ENCODE results near the gene CD48. TPM values are rescaled to one million over a fixed set of nuclear protein-coding genes. Genes with fewer than 3 reads are reported as not detected.

The CD48 gene
- polyA plus RNA-seq, 1 donor (not counting 4 experiments of a cell fraction or from before 2014, with no cell fraction given), result 0.07 TPM

DNA sequence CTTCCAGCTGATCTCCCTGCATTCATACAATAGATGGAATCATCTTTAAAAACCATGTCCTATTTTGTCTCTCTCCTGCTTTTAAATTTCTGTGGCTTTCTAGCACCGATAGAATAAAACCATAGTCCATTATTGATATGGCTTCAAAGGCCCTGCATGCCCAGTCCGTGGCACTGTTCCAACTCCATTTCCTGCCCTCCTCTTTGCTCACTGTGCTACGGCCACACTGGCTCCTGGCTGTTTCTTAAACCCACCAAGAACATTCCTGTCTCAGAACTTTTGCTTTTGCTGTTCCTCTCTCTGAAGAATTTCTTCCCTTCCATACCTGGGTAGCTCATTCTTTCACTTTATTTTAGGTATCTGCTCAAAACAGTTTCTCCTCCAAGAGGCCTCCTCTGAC lies 72.0 kb downstream of the CD48 start:
- no peaks in the 10 kb centered on the region for H3K36me3 ChIP-seq (ENCODE audit: control insufficient read depth in 2 of 2, extremely low read depth in 1 of 2, insufficient read depth in 2 of 2, low read length in 2 of 2)
- no peaks in the 10 kb centered on the region for H3K9me3 ChIP-seq (ENCODE audit: control insufficient read depth, low read depth, low read length)
- dilution Hi-C loops (cut with MboI; ENCODE audit: extremely low pct_ligation_motif_present, low sequenced_read_pairs), result no loop called here
- H3K27ac ChIP-seq (ENCODE audit: control insufficient read depth, insufficient read depth, low read length), result no peak overlapping the region
- no peak overlapping the region for H2AFZ ChIP-seq (ENCODE audit: control insufficient read depth, low read length)
- H3K4me3 ChIP-seq (ENCODE audit: control insufficient read depth in 2 of 3, extremely low read depth in 1 of 3, insufficient read depth in 2 of 3, low read depth in 1 of 3, low read length in 3 of 3), result no peak overlapping the region
- H3K9me1 ChIP-seq (ENCODE audit: control insufficient read depth, extremely low read depth, insufficient read depth, low read length), result no peaks in the 10 kb centered on the region
- no peaks in the 10 kb centered on the region for H3K79me2 ChIP-seq (ENCODE audit: control insufficient read depth, insufficient read depth, low read length)
- H3K27me3 ChIP-seq (ENCODE audit: control insufficient read depth, extremely low read depth, insufficient read depth, low read length), result peaks cover 4% of the 10 kb centered on the region
- DNase-seq (ENCODE audit: low read depth, low spot score) (no peak), FAIRE-seq (no peak)
- H4K20me1 ChIP-seq (ENCODE audit: control insufficient read depth, extremely low read depth, insufficient read depth, low read length), result no peaks in the 10 kb centered on the region
- H3K4me1 ChIP-seq (ENCODE audit: control insufficient read depth, extremely low read depth, insufficient read depth, low read length), result no peaks in the 10 kb centered on the region
- H3K9ac ChIP-seq (ENCODE audit: control insufficient read depth, extremely low read depth, insufficient read depth, low read length), result no peak overlapping the region
- TF ChIP-seq, protein P1, sequence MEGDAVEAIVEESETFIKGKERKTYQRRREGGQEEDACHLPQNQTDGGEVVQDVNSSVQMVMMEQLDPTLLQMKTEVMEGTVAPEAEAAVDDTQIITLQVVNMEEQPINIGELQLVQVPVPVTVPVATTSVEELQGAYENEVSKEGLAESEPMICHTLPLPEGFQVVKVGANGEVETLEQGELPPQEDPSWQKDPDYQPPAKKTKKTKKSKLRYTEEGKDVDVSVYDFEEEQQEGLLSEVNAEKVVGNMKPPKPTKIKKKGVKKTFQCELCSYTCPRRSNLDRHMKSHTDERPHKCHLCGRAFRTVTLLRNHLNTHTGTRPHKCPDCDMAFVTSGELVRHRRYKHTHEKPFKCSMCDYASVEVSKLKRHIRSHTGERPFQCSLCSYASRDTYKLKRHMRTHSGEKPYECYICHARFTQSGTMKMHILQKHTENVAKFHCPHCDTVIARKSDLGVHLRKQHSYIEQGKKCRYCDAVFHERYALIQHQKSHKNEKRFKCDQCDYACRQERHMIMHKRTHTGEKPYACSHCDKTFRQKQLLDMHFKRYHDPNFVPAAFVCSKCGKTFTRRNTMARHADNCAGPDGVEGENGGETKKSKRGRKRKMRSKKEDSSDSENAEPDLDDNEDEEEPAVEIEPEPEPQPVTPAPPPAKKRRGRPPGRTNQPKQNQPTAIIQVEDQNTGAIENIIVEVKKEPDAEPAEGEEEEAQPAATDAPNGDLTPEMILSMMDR (optimal IDR thresholded peaks at IDR 0.05 in 1 of 3, IDR thresholded peaks at IDR 0.05 in 1 of 3, conservative IDR thresholded peaks at IDR 0.05 in 1 of 3; ENCODE audit: extremely low read depth in 1 of 3, insufficient read depth in 2 of 3, low read length in 3 of 3), result no peak
- TF ChIP-seq EZH2 (IDR thresholded peaks at IDR 0.05; ENCODE audit: low read length), result no peak
- H3K4me2 ChIP-seq (ENCODE audit: control insufficient read depth, extremely low read depth, insufficient read depth, low read depth, low read length), result no peak overlapping the region

DNA sequence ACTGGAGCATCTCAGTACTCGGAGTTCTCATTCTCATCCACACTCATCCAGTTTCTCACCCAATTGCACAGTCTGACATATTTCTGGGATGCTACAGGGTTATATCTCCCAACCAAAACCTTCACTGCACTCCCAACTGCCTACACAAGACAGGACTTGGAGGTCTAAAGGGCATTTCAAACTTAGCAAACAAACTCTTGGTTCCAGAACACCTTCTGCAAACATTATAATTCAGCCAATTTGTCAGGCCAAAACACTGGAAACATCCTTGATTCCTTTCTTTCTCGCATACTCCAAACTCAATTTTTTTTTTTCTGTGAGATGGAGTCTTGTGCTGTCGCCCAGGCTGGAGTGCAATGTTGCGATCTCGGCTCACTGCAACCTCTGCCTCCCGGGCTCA lies 72.7 kb downstream of the CD48 start:
- Histone ChIP-seq H3K4me2 (ENCODE audit: control insufficient read depth, extremely low read depth, insufficient read depth, low read depth, low read length) (no peak overlapping the region), H3K79me2 (ENCODE audit: control insufficient read depth, insufficient read depth, low read length) (no peaks in the 10 kb centered on the region), H3K4me3 (ENCODE audit: control insufficient read depth in 2 of 3, extremely low read depth in 1 of 3, insufficient read depth in 2 of 3, low read depth in 1 of 3, low read length in 3 of 3) (no peak overlapping the region), H3K36me3 (ENCODE audit: control insufficient read depth in 2 of 2, extremely low read depth in 1 of 2, insufficient read depth in 2 of 2, low read length in 2 of 2) (no peaks in the 10 kb centered on the region), H3K9ac (ENCODE audit: control insufficient read depth, extremely low read depth, insufficient read depth, low read length) (no peak overlapping the region), H4K20me1 (ENCODE audit: control insufficient read depth, extremely low read depth, insufficient read depth, low read length) (no peaks in the 10 kb centered on the region), H3K4me1 (ENCODE audit: control insufficient read depth, extremely low read depth, insufficient read depth, low read length) (no peaks in the 10 kb centered on the region), H2AFZ (ENCODE audit: control insufficient read depth, low read length) (no peak overlapping the region), H3K27ac (ENCODE audit: control insufficient read depth, insufficient read depth, low read length) (no peak overlapping the region), H3K27me3 (ENCODE audit: control insufficient read depth, extremely low read depth, insufficient read depth, low read length) (peaks cover 4% of the 10 kb centered on the region), H3K9me1 (ENCODE audit: control insufficient read depth, extremely low read depth, insufficient read depth, low read length) (no peaks in the 10 kb centered on the region), H3K9me3 (ENCODE audit: control insufficient read depth, low read depth, low read length) (no peaks in the 10 kb centered on the region)
- no peak for FAIRE-seq
- no peak for DNase-seq (ENCODE audit: low read depth, low spot score)
- TF ChIP-seq, protein P1 (optimal IDR thresholded peaks at IDR 0.05 in 1 of 3, IDR thresholded peaks at IDR 0.05 in 1 of 3, conservative IDR thresholded peaks at IDR 0.05 in 1 of 3; ENCODE audit: extremely low read depth in 1 of 3, insufficient read depth in 2 of 3, low read length in 3 of 3), result no peak
- TF ChIP-seq EZH2 (IDR thresholded peaks at IDR 0.05; ENCODE audit: low read length), result no peak
- dilution Hi-C loops (cut with MboI; ENCODE audit: extremely low pct_ligation_motif_present, low sequenced_read_pairs), result no loop called here

All from keratinocyte (primary cell).